NCI-H82 (cell line): Measurements from ENCODE around the gene ODF2L.

Experiments used
- DNase-seq: peaks from one replicate; lab custom pipeline; 2025; lab: John Stamatoyannopoulos, UW

ODF2L gene

GRCh38 chr1:86318436-86318835, 77.7 kb downstream of the ODF2L start:
- DNase-seq = no peak

GRCh38 chr1:86317926-86318325, 78.2 kb downstream of the ODF2L start:
- DNase-seq = no peak

DNA sequence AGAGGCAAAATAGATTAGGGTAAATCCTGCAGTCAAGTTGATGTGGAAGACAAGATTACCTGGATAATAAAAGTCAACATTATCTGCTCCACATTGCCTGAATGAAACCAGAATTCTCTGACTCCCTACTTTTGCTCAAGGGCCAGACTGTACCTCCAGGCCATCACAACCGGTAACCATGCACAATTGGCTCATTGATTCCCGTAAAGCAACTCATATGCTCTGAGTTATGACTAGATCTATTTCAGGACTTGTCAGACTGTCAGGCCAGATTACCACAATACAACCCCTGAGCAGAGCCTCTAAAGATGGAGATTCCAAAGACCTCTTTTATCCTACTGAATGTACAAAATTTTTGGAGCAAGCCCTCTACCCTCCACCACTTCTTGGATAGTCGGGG, 90.4 kb downstream of the ODF2L start:
- DNase-seq = no peak

DNA sequence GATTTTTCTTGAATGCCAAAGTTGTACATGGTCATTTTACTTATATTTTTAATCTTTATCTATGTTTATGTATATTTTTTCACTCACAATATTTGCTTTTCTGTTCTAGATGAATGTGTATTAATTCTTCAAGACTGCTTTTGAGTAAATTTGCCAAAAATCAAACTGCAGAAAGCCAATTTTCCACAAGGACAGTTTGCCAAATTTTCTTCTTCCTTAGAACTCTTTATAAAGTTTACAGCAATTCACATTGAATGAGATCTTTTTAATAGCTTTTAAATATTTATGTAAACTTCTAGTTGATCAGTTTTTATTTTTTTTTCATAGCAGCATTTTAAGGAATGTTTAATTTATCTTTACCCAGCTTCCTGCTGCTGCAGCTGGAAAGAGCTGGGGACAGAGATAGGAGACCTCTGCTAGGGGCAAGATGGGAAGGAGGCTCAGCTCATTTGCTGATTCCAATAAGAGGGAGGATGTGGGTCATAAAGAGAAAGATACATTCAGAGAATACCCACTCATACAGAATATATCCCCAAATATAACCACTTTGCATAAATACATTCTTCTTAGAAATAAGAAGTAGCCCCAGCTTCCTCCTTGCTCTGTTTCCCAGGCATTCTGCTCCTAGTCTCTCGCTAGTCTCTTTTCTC, 93.0 kb downstream of the ODF2L start:
- no peak for DNase-seq
